ENCODE measurements around the gene EOMES. TPM values are rescaled to one million over a fixed set of nuclear protein-coding genes. Genes with fewer than 3 reads are reported as not detected.

Gene EOMES
- total RNA-seq, 4 donors from 2014 or later, result 0.17 TPM; not detected in 3

DNA sequence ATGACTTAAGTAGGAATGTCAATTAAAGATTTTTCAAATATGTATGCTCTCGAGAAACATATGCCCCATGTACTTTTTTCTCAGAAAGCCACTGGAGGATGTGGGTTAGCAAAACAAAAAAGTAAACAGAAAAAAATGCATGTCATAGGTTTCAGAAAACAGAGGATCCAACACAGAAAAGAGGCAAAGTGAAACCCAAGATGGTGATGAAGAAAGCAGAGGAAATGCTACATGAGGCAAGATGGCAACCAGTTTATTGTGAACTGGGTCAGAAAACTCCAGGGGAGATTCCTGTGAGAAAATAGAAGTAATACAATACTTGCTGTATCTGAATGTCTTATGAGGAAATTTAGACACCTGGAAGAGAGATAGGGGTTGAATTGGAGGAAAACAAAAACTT is 30.8 kb upstream of the EOMES start:
- intact Hi-C loops (cut with DNase I), result no loop called here
- WGBS, result 92% methylated on average over 1 of the region's 1 CpG
- H3K9me3 ChIP-seq, result no peaks in the 10 kb centered on the region
- TF ChIP-seq POLR2A (IDR thresholded peaks at IDR 0.05; ENCODE audit: low read depth) (no peak), EP300 (IDR thresholded peaks at IDR 0.05) (no peak), POLR2AphosphoS5 (IDR thresholded peaks at IDR 0.05) (no peak)
- TF ChIP-seq, protein P1, sequence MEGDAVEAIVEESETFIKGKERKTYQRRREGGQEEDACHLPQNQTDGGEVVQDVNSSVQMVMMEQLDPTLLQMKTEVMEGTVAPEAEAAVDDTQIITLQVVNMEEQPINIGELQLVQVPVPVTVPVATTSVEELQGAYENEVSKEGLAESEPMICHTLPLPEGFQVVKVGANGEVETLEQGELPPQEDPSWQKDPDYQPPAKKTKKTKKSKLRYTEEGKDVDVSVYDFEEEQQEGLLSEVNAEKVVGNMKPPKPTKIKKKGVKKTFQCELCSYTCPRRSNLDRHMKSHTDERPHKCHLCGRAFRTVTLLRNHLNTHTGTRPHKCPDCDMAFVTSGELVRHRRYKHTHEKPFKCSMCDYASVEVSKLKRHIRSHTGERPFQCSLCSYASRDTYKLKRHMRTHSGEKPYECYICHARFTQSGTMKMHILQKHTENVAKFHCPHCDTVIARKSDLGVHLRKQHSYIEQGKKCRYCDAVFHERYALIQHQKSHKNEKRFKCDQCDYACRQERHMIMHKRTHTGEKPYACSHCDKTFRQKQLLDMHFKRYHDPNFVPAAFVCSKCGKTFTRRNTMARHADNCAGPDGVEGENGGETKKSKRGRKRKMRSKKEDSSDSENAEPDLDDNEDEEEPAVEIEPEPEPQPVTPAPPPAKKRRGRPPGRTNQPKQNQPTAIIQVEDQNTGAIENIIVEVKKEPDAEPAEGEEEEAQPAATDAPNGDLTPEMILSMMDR (IDR thresholded peaks at IDR 0.05), result no peak
- no peak overlapping the region for H3K4me3 ChIP-seq
- no peak overlapping the region for H3K27ac ChIP-seq (replicated peaks in 1 of 4)
- H3K4me1 ChIP-seq, result no peaks in the 10 kb centered on the region
- H3K36me3 ChIP-seq, result no peaks in the 10 kb centered on the region
- DNase-seq (ENCODE audit: extremely low spot score), result no peak
- no peaks in the 10 kb centered on the region for H3K27me3 ChIP-seq

DNA sequence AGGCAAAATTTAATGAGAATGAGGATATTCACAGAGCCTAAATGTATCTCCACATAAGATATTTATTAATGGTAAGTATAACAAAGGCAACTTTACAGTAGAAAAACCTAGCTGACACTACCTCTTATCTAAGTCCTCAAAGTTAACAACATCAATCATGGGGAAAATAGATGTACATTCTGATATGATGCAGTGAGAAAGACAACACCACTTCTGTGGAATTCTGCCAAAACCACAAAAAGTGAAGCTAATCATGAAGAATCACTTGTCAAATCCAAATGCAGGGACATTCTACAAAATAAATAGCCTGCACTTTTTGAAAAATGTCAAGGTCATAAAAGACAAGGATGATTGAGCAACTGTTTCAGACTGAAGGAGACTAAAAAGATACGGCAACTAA is 27.5 kb upstream of the EOMES start:
- TF ChIP-seq EP300 (IDR thresholded peaks at IDR 0.05), result no peak
- TF ChIP-seq POLR2AphosphoS5 (IDR thresholded peaks at IDR 0.05), result no peak
- TF ChIP-seq, protein P1 (IDR thresholded peaks at IDR 0.05), result no peak
- TF ChIP-seq POLR2A (IDR thresholded peaks at IDR 0.05; ENCODE audit: low read depth), result no peak
- H3K36me3 ChIP-seq, result no peaks in the 10 kb centered on the region
- no peaks in the 10 kb centered on the region for H3K4me1 ChIP-seq
- H3K27me3 ChIP-seq, result no peaks in the 10 kb centered on the region
- no peak overlapping the region for H3K27ac ChIP-seq (replicated peaks in 1 of 4)
- intact Hi-C loops (cut with DNase I), result no loop called here
- WGBS, result 73% methylated on average over 1 of the region's 1 CpG
- no peak overlapping the region for H3K4me3 ChIP-seq
- no peak for DNase-seq (ENCODE audit: extremely low spot score)
- no peaks in the 10 kb centered on the region for H3K9me3 ChIP-seq

DNA sequence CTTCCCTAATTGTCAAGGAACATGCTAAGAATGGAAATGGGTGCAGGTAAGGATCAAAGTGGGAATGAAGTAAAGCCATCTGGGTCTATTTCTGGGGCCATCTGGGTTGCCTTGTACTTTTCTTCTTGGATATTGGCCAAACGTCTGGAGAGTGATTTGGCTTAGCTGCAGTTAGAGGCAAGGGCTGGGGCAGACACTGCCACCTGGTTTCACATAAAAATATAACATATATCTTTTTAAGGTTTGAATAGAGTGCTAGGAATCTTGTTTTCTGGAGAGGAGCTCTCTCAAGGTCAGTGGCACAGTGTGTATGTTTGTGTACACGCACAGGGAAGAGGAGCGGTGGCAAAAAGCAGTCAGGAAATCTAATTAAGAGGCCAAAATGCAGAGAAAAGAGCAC is 24.7 kb upstream of the EOMES start:
- Histone ChIP-seq H3K9me3 (no peaks in the 10 kb centered on the region), H3K36me3 (no peaks in the 10 kb centered on the region), H3K4me3 (no peak overlapping the region), H3K4me1 (no peaks in the 10 kb centered on the region), H3K27me3 (no peaks in the 10 kb centered on the region), H3K27ac (replicated peaks in 1 of 4) (no peak overlapping the region)
- 80% methylated on average over 3 of the region's 3 CpGs for WGBS
- intact Hi-C loops (cut with DNase I), result no loop called here
- TF ChIP-seq, protein P1 (IDR thresholded peaks at IDR 0.05), result no peak
- DNase-seq (ENCODE audit: extremely low spot score), result no peak

DNA sequence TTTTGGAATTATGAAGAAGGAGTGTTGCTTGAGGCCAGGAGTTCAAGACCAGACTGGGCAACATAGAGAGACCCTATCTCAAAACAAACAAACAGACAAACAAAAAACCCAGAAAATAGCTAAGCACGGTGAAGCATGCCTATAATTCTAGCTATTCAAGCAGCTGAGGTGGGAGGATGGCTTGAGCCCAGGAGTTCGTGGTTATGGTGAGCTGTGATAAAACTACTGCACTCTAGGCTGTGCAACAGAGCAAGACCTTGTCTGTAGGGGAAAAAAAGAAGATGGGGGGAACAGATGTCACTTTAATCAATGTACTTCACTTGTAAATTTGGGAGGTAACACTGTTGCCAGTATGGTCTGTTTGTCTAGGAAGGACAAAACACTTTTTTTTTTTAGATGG is 18.7 kb upstream of the EOMES start:
- DNase-seq (ENCODE audit: extremely low spot score), result no peak
- H3K9me3 ChIP-seq, result no peaks in the 10 kb centered on the region
- no peak overlapping the region for H3K4me3 ChIP-seq
- intact Hi-C loops (cut with DNase I), result no loop called here
- no peak overlapping the region for H3K27ac ChIP-seq (replicated peaks in 1 of 4)
- H3K4me1 ChIP-seq, result no peaks in the 10 kb centered on the region
- H3K36me3 ChIP-seq, result no peaks in the 10 kb centered on the region
- TF ChIP-seq, protein P1 (IDR thresholded peaks at IDR 0.05), result no peak
- TF ChIP-seq POLR2A (IDR thresholded peaks at IDR 0.05; ENCODE audit: low read depth) (no peak), POLR2AphosphoS5 (IDR thresholded peaks at IDR 0.05) (no peak), EP300 (IDR thresholded peaks at IDR 0.05) (no peak)
- H3K27me3 ChIP-seq, result peaks cover 0 to 7% (median 0%) of the 10 kb centered on the region in 4 donors
- 73% methylated on average over 2 of the region's 2 CpGs for WGBS

DNA sequence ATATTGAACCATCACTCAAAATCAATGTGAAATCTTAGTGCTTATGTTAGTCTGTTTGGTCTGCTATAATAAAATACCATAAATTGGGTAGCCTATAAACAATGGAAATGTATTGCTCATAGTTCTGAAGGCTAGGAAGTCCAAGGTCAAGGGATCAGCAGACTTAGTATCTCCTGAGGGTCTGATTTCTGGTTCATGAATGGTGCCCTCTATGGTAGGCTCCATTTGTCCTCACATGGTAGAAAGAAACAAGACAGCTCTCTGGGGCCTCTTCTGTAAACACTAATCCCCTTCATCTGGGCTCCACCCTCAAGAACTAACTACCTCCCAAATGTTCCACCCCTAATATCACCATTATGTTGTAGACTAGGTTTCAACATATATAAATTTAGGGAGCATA is 15.0 kb upstream of the EOMES start:
- H3K4me3 ChIP-seq, result no peak overlapping the region
- intact Hi-C loops (cut with DNase I), result no loop called here
- H3K27me3 ChIP-seq, result peaks cover 0 to 8% (median 0%) of the 10 kb centered on the region in 4 donors

More for the DNA sequence above, 15.0 kb upstream of the EOMES start:
- TF ChIP-seq, protein P1 (IDR thresholded peaks at IDR 0.05), result no peak
- TF ChIP-seq EP300 (IDR thresholded peaks at IDR 0.05) (no peak), POLR2AphosphoS5 (IDR thresholded peaks at IDR 0.05) (no peak), POLR2A (IDR thresholded peaks at IDR 0.05; ENCODE audit: low read depth) (no peak)
- Histone ChIP-seq H3K36me3 (no peaks in the 10 kb centered on the region), H3K4me1 (no peaks in the 10 kb centered on the region), H3K27ac (replicated peaks in 1 of 4) (no peak overlapping the region), H3K9me3 (no peaks in the 10 kb centered on the region)
- DNase-seq (ENCODE audit: extremely low spot score), result no peak

Data from esophagus muscularis mucosa (tissue), 4 donors.